Raji (cell line): ENCODE data around the gene TNIK.

ENCODE experiments used
- POLR2A ChIP-seq: IDR thresholded peaks from 2 replicates; pipeline ENCODE4 v1.6.1; 2011; ENCODE audit warnings: low read depth, low read length, control low read depth; ENCODE audit not compliant: insufficient read depth

The TNIK gene

DNA sequence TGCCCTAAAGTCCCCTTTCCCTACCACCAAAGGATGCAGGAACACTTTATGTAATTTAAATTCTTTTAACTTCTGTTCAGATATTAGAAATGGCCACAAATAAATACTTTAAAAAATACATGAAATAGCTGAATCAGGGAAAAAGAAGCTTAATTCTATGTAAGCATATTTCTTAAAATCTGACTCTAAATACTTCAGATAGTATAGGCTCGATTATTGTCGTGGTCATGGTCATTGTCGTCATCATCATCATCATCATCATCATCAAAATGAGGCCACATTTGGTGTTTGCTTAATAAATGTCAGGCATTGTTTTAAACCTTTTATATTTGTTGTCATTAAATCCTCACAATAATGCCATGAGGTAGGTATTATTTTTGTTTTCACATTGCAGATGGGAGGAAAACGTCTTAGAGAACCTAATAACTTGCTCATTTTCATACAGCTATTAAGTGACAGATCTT, 448.3 kb downstream of the TNIK start:
- no peak for TF ChIP-seq POLR2A
